Activated CD8-positive, alpha-beta memory T cell treated with anti-CD3 and anti-CD28 coated beads, Interleukin-2, amount 10 ng/mL, durations not matched to agents 7 days and 5 days (primary cell): Measurements from ENCODE around the gene GLG1. TPM values are rescaled to one million over a fixed set of nuclear protein-coding genes. Genes with fewer than 3 reads are reported as not detected.
"Not testable (repeated sequence)": the region's sequence is repeated elsewhere in the genome, so short reads cannot be mapped to it uniquely, and the experiment has no call there.

Source experiments
- ATAC-seq: fragments of 150-1000 bp; cut with Tn5 transposase; one replicate; pipeline ENCODE4 v1.10.0; 2021; ENCODE audit warnings: moderate library complexity
- CTCF ChIA-PET: fragments of 350-600 bp; sonication (Branson Sonifier 250); formaldehyde crosslinking; loops from one replicate; lab custom pipeline; 2021; ENCODE audit warnings: antibody characterized with exemption; lab: Charles Lee
- DNase-seq: peaks from one replicate; pipeline ENCODE4 v3.0.0-alpha.2; 2020
- H3K27ac Mint-ChIP-seq: one replicate; pipeline ENCODE4 v1.8.0; 2021; ENCODE audit warnings: mild to moderate bottlenecking, mixed read lengths
- H3K27me3 Mint-ChIP-seq: one replicate; pipeline ENCODE4 v1.8.0; 2021; ENCODE audit warnings: mixed read lengths
- H3K36me3 Mint-ChIP-seq: one replicate; pipeline ENCODE4 v1.8.0; 2021; ENCODE audit warnings: mild to moderate bottlenecking, mixed read lengths
- H3K4me1 Mint-ChIP-seq: one replicate; pipeline ENCODE4 v1.8.0; 2021; ENCODE audit warnings: mixed read lengths
- H3K4me3 Mint-ChIP-seq: one replicate; pipeline ENCODE4 v1.8.0; 2021; ENCODE audit warnings: mild to moderate bottlenecking, moderate library complexity, mixed read lengths
- H3K9me3 Mint-ChIP-seq: one replicate; pipeline ENCODE4 v1.8.0; 2022; ENCODE audit warnings: low read depth, mixed read lengths
- total RNA-seq, 2 experiments: library from RNA; stranded (reverse); gene quantifications; one replicate each; pipeline ENCODE4 v1.2.3, GENCODE V29; 2021

Gene GLG1
- total RNA-seq, 2 experiments from 2014 or later: 74.0 to 86.9 TPM

DNA sequence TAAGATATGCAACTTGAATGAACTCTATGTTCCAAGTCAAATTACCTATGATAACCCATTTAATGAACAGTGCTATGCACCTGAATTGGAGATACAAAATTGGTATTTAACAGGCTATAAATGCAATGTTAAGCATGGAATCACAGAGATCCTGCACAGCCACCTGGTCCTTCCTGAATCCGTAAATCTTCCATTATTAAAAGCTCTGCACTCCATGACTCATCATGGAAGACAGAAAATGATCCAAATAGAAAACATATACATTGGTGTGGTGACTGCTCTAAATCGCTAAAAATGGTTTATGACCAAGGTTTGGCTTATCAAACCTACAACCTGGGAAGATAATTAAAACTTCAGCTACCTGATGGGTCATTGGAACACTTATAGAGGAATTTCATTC lies 45.3 kb downstream of the GLG1 start:
- DNase-seq (no peak), ATAC-seq (no peak)
- no peak overlapping the region for H3K4me3 Mint-ChIP-seq
- H3K27ac Mint-ChIP-seq: no peak overlapping the region
- CTCF ChIA-PET: interaction anchor here (0.9 kb wide), 1 partner anchor 61 kb away, joined by 3 read pairs; no protein-coding TSS in a partner anchor
- H3K27me3 Mint-ChIP-seq: no peaks in the 10 kb centered on the region
- H3K4me1 Mint-ChIP-seq: peaks cover 43% of the 10 kb centered on the region
- H3K36me3 Mint-ChIP-seq: peaks cover 16% of the 10 kb centered on the region
- no peaks in the 10 kb centered on the region for H3K9me3 Mint-ChIP-seq

DNA sequence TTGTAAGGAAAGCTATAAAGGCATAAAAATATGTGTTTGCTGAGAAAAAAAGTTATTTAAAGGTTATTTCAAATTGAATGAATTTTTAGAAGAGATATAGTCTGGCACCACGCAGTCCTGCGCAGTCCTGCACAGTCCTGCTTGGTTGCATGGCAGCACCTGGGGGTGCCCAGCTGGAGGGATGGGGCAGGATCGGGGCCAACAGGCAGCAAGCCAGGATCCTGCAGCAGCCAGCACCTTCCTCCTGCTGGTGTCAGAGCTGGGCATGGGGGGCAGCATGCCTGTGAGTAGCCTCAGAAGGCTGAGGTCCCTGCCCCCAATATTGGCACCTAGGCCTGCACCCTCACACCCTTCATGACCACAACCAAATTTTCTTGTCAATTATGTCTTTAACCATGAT lies 46.0 kb downstream of the GLG1 start:
- H3K27ac Mint-ChIP-seq: no peak overlapping the region
- no peak for DNase-seq
- no peaks in the 10 kb centered on the region for H3K27me3 Mint-ChIP-seq
- no peak for ATAC-seq
- H3K4me1 Mint-ChIP-seq: peaks cover 41% of the 10 kb centered on the region
- peaks cover 14% of the 10 kb centered on the region for H3K36me3 Mint-ChIP-seq
- no peak overlapping the region for H3K4me3 Mint-ChIP-seq
- H3K9me3 Mint-ChIP-seq: no peaks in the 10 kb centered on the region
- CTCF ChIA-PET: no interaction called here

GRCh38 chr16:74558873-74559272 lies 48.0 kb downstream of the GLG1 start:
- Mint-ChIP-seq H3K27ac (no peak overlapping the region), H3K4me1 (peaks cover 27% of the 10 kb centered on the region), H3K36me3 (peaks cover 9% of the 10 kb centered on the region), H3K27me3 (no peaks in the 10 kb centered on the region), H3K9me3 (no peaks in the 10 kb centered on the region), H3K4me3 (no peak overlapping the region)
- ATAC-seq: no peak
- CTCF ChIA-PET: no interaction called here
- no peak for DNase-seq

DNA sequence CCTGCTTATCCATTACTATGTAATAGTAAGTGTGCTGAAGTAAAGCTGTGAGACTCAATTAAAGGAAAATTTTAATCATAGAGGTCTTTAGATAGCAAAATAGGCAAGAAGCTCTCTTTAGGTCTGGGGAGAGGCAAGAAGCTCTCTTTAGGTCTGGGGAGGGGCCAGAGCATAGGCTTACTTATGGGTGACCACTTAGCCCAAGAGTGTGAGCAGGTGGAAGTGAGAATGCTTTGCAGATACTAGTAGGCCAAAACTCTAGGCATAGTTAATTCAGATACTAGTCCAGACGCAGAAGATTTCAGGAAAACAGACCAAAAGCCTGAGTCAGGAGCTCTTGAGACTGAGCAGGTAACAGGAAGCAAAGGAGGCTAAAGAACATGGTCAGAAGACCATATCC lies 49.6 kb downstream of the GLG1 start:
- no peaks in the 10 kb centered on the region for H3K9me3 Mint-ChIP-seq
- H3K4me3 Mint-ChIP-seq: no peak overlapping the region
- CTCF ChIA-PET: interaction anchor here (0.5 to 1.0 kb wide), 3 partner anchors 8 to 116 kb away, joined by 3 read pairs; no protein-coding TSS in a partner anchor
- H3K27me3 Mint-ChIP-seq: no peaks in the 10 kb centered on the region
- peaks cover 3% of the 10 kb centered on the region for H3K36me3 Mint-ChIP-seq
- DNase-seq (no peak), ATAC-seq (no peak)
- H3K27ac Mint-ChIP-seq: no peak overlapping the region
- H3K4me1 Mint-ChIP-seq: peaks cover 14% of the 10 kb centered on the region

- Mint-ChIP-seq H3K27me3 (no peaks in the 10 kb centered on the region), H3K36me3 (peaks cover 3% of the 10 kb centered on the region), H3K4me1 (peaks cover 7% of the 10 kb centered on the region), H3K27ac (no peak overlapping the region), H3K4me3 (no peak overlapping the region), H3K9me3 (no peaks in the 10 kb centered on the region)
- DNase-seq (no peak), ATAC-seq (no peak)
- CTCF ChIA-PET: interaction anchor here (0.5 kb wide), 1 partner anchor 117 kb away, joined by 3 read pairs; no protein-coding TSS in a partner anchor
Measured at GRCh38 chr16:74556375-74556922, 50.5 kb downstream of the GLG1 start.

DNA sequence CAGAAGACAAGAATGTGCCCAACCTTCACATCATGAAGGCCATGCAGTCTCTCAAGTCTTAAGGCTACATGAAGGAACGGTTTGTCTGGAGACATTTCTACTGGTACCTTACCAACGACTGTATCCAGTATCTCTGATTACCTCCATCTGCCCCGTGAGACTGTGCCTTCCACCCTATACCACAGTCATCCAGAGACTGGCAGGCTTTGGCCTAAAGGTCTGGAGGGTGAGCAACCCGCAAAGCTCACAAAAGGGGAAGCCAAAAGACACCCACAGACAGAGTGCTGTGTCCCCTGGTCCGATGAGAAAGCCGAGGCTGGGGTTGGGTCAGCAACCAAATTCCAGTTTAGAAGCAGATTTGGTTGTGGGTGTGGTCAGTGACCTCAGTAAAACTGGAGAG lies 54.6 kb downstream of the GLG1 start:
- H3K27me3 Mint-ChIP-seq, ATAC-seq, CTCF ChIA-PET, H3K36me3 Mint-ChIP-seq, H3K4me3 Mint-ChIP-seq, H3K27ac Mint-ChIP-seq, H3K4me1 Mint-ChIP-seq, H3K9me3 Mint-ChIP-seq, DNase-seq: not testable (repeated sequence)

GRCh38 chr16:74550227-74551019 lies 56.5 kb downstream of the GLG1 start:
- ATAC-seq, H3K36me3 Mint-ChIP-seq, H3K27ac Mint-ChIP-seq, H3K4me3 Mint-ChIP-seq, CTCF ChIA-PET, H3K9me3 Mint-ChIP-seq, DNase-seq, H3K4me1 Mint-ChIP-seq, H3K27me3 Mint-ChIP-seq: not testable (repeated sequence)

DNA sequence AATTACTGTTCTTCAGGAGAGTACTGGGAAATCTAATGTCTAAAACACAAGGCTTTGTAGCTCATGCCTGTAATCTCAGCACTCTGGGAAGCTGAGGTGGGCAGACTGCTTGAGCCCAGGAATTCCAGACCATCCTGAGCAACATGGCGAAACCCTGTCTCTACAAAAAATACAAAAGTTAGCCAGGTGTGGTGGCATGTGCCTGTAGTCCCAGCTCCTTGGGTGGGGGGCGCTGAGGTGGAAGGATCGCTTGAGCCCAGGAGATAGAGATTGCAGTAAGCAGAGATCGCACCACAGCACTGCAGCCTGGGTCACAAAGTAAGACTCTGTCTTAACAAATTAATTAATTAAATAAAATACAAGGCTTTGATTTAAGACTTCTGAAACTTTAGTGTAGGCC lies 60.8 kb downstream of the GLG1 start:
- H3K27ac Mint-ChIP-seq, H3K4me3 Mint-ChIP-seq, CTCF ChIA-PET, H3K4me1 Mint-ChIP-seq, H3K27me3 Mint-ChIP-seq, H3K36me3 Mint-ChIP-seq, H3K9me3 Mint-ChIP-seq, DNase-seq, ATAC-seq: not testable (repeated sequence)

GRCh38 chr16:74542911-74543578 lies 63.9 kb downstream of the GLG1 start:
- H3K27me3 Mint-ChIP-seq, H3K4me1 Mint-ChIP-seq, H3K4me3 Mint-ChIP-seq, H3K27ac Mint-ChIP-seq, CTCF ChIA-PET, H3K36me3 Mint-ChIP-seq, ATAC-seq, DNase-seq, H3K9me3 Mint-ChIP-seq: not testable (repeated sequence)

- H3K4me3 Mint-ChIP-seq, CTCF ChIA-PET, H3K27ac Mint-ChIP-seq, H3K4me1 Mint-ChIP-seq, H3K27me3 Mint-ChIP-seq, H3K36me3 Mint-ChIP-seq, ATAC-seq, DNase-seq, H3K9me3 Mint-ChIP-seq: not testable (repeated sequence)
Measured at GRCh38 chr16:74540663-74541062, 66.3 kb downstream of the GLG1 start.

- H3K36me3 Mint-ChIP-seq: not testable (repeated sequence)
Measured at GRCh38 chr16:74538801-74539200, 68.1 kb downstream of the GLG1 start.

GRCh38 chr16:74537746-74538145 lies 69.2 kb downstream of the GLG1 start:
- CTCF ChIA-PET, H3K36me3 Mint-ChIP-seq, H3K27me3 Mint-ChIP-seq, DNase-seq, H3K27ac Mint-ChIP-seq, ATAC-seq, H3K4me3 Mint-ChIP-seq, H3K4me1 Mint-ChIP-seq, H3K9me3 Mint-ChIP-seq: not testable (repeated sequence)

More at GRCh38 chr16:74538801-74539200, 68.1 kb downstream of the GLG1 start:
- H3K4me1 Mint-ChIP-seq, ATAC-seq, H3K9me3 Mint-ChIP-seq, H3K27ac Mint-ChIP-seq, H3K27me3 Mint-ChIP-seq, H3K4me3 Mint-ChIP-seq, DNase-seq, CTCF ChIA-PET: not testable (repeated sequence)

GRCh38 chr16:74534650-74535049 lies 72.3 kb downstream of the GLG1 start:
- H3K27me3 Mint-ChIP-seq, DNase-seq, H3K27ac Mint-ChIP-seq, H3K4me1 Mint-ChIP-seq, H3K9me3 Mint-ChIP-seq, ATAC-seq, CTCF ChIA-PET, H3K36me3 Mint-ChIP-seq, H3K4me3 Mint-ChIP-seq: not testable (repeated sequence)

DNA sequence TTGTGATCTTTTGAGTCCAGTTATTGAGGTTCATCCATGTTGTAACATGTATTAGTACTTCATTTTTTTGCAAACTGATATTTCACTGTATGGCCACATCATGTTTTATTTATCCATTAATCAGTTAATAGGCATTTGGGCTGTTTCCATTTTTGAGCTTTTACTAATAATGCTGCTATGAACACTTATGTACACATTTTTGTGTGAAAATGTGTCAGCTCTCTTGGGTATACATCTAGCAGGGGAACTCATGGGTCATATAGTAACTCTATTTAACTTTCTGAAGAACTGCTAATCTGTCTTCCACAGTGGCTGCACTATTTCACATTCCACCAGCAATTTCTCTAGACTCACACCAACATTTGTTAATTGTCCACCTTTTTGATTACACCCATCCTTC lies 82.0 kb downstream of the GLG1 start:
- no peaks in the 10 kb centered on the region for H3K9me3 Mint-ChIP-seq
- ATAC-seq (no peak), DNase-seq (no peak)
- CTCF ChIA-PET: no interaction called here
- no peaks in the 10 kb centered on the region for H3K4me1 Mint-ChIP-seq
- H3K27me3 Mint-ChIP-seq: no peaks in the 10 kb centered on the region
- peaks cover 30% of the 10 kb centered on the region for H3K36me3 Mint-ChIP-seq
- no peak overlapping the region for H3K27ac Mint-ChIP-seq
- H3K4me3 Mint-ChIP-seq: no peak overlapping the region
